D341Med (cell line): Measurements from ENCODE around the gene GPR55.

Experiments used
- DNase-seq: peaks from one replicate; pipeline ENCODE4 v3.0.0; 2012; ENCODE audit warnings: low spot score

GPR55 gene

GRCh38 chr2:230900336-230900995 is 24.6 kb downstream of the GPR55 start:
- no peak for DNase-seq

GRCh38 chr2:230899786-230900185 is 25.3 kb downstream of the GPR55 start:
- no peak for DNase-seq

- no peak for DNase-seq
Measured at GRCh38 chr2:230899287-230899686, 25.8 kb downstream of the GPR55 start.

GRCh38 chr2:230898713-230899091 is 26.3 kb downstream of the GPR55 start:
- DNase-seq, result no peak

GRCh38 chr2:230898016-230898712 is 26.9 kb downstream of the GPR55 start:
- no peak for DNase-seq

- no peak for DNase-seq
Measured at GRCh38 chr2:230896346-230897115, 28.5 kb downstream of the GPR55 start.

GRCh38 chr2:230895536-230896345 is 29.3 kb downstream of the GPR55 start:
- no peak for DNase-seq

GRCh38 chr2:230893841-230894781 is 30.9 kb downstream of the GPR55 start:
- DNase-seq, result no peak

GRCh38 chr2:230893338-230893737 is 31.7 kb downstream of the GPR55 start:
- no peak for DNase-seq

- no peak for DNase-seq
Measured at GRCh38 chr2:230891509-230891908, 33.5 kb downstream of the GPR55 start.

GRCh38 chr2:230891064-230891463 is 34.0 kb downstream of the GPR55 start:
- no peak for DNase-seq

GRCh38 chr2:230890646-230891045 is 34.4 kb downstream of the GPR55 start:
- DNase-seq, result no peak

GRCh38 chr2:230889911-230890601 is 35.0 kb downstream of the GPR55 start:
- DNase-seq, result no peak

- DNase-seq, result no peak
Measured at GRCh38 chr2:230888824-230889400, 36.1 kb downstream of the GPR55 start.

- DNase-seq, result no peak
Measured at GRCh38 chr2:230887342-230887741, 37.7 kb downstream of the GPR55 start.

- no peak for DNase-seq
Measured at GRCh38 chr2:230886671-230887071, 38.4 kb downstream of the GPR55 start.

- no peak for DNase-seq
Measured at GRCh38 chr2:230886206-230886605, 38.8 kb downstream of the GPR55 start.

- DNase-seq, result no peak
Measured at GRCh38 chr2:230885463-230886130, 39.4 kb downstream of the GPR55 start.

- DNase-seq, result no peak
Measured at GRCh38 chr2:230881840-230882239, 43.2 kb downstream of the GPR55 start.

GRCh38 chr2:230879891-230880290 is 45.2 kb downstream of the GPR55 start:
- no peak for DNase-seq
